SU-DHL-6 (cell line): Measurements from ENCODE around the gene CUEDC1.

Experiments used
- CTCF ChIP-seq: fragments of 200-600 bp; sonication (generic); IDR thresholded peaks from one replicate; pipeline ENCODE4 v1.5.1; 2017; ENCODE audit warnings: antibody characterized with exemption, mild to moderate bottlenecking, low read length, moderate library complexity; ENCODE audit not compliant: insufficient read depth, poor library complexity, severe bottlenecking
- EZH2phosphoT487 ChIP-seq: fragments of 200-600 bp; sonication (generic), shearing (Covaris generic); conservative IDR thresholded peaks from 2 replicates; pipeline ENCODE4 v1.6.1; 2018; ENCODE audit warnings: mild to moderate bottlenecking, antibody characterized with exemption, low read length, moderate library complexity, mixed read lengths

- TF ChIP-seq CTCF (no peak), EZH2phosphoT487 (no peak)
These were observed 53.0 kb downstream of the CUEDC1 start for GRCh38 chr17:57902117-57902799.
